ENCODE measurements around the gene KLHDC1. TPM values are rescaled to one million over a fixed set of nuclear protein-coding genes. Genes with fewer than 3 reads are reported as not detected.
A peak's percentile ranks its signal among the peaks of the same experiment; 100 is the strongest.
"Not testable (repeated sequence)": the region's sequence is repeated elsewhere in the genome, so short reads cannot be mapped to it uniquely, and the experiment has no call there.

Gene KLHDC1
- total and polyA plus RNA-seq, 12 donors: 1.9 to 9.9 (median 4.5) TPM

DNA sequence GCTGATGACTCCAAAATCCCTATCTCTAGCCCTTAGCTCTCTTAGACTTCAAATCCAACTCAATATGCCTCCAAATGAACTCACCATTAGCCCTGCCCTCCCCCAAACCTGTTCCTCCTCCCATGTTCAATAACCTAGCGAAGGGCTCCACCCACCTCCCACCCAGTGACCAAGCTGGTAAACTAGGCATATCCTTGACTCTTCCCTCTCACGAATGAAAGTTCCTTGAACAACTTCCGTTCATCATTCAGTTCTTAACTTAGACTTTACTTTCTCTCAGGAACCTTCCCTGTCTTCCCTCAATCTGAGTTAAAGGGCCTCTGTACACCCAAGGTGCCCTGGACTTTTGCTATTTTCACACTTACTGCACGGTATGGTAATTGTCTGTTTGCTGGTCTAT is 1.9 kb upstream of the KLHDC1 start:
- H3K9me3 ChIP-seq (replicated peaks in 1 of 3): no peaks in the 10 kb centered on the region
- H3K4me1 ChIP-seq (replicated peaks in 1 of 2): peaks cover 8 to 15% of the 10 kb centered on the region in 2 donors
- 62 to 66% (median 66%) methylated on average over 4 of the region's 4 CpGs for WGBS, 4 donors
- no peak overlapping the region for H3K4me3 ChIP-seq
- TF ChIP-seq POLR2A (IDR thresholded peaks at IDR 0.05): no peak
- TF ChIP-seq, protein P1, sequence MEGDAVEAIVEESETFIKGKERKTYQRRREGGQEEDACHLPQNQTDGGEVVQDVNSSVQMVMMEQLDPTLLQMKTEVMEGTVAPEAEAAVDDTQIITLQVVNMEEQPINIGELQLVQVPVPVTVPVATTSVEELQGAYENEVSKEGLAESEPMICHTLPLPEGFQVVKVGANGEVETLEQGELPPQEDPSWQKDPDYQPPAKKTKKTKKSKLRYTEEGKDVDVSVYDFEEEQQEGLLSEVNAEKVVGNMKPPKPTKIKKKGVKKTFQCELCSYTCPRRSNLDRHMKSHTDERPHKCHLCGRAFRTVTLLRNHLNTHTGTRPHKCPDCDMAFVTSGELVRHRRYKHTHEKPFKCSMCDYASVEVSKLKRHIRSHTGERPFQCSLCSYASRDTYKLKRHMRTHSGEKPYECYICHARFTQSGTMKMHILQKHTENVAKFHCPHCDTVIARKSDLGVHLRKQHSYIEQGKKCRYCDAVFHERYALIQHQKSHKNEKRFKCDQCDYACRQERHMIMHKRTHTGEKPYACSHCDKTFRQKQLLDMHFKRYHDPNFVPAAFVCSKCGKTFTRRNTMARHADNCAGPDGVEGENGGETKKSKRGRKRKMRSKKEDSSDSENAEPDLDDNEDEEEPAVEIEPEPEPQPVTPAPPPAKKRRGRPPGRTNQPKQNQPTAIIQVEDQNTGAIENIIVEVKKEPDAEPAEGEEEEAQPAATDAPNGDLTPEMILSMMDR (IDR thresholded peaks at IDR 0.05): no peak
- no peak overlapping the region for H3K27ac ChIP-seq
- no peaks in the 10 kb centered on the region for H3K36me3 ChIP-seq (replicated peaks in 1 of 2)
- H3K27me3 ChIP-seq: no peaks in the 10 kb centered on the region
- intact Hi-C loops (cut with DNase I): no loop called here
- DNase-seq: no peak

DNA sequence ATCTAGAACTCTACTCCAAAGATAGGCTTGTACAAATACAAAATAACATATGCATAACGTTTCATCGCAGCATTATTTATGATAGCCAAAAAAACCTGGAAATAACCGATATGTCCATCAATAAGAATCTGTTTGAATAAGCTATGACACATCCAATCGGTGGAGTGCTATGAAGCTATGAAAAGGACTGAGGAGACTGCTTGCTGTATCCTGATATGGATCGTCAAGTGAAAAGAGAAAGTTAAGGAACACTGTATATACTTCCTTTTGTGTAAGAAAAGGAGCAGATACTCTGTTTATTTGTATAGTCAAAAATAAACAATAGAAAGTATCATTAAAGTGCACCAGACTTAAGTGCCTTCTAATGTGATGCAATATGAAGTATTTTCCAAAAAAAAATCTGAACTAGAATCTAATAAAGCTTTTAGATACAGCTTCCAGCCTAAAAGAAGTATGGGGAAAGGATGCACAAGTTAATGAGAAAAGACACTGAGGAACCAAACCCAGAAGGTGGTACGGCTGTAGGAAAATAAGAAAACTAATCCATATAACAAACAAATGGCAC is 645 bp upstream of the KLHDC1 start:
- no peaks in the 10 kb centered on the region for H3K9me3 ChIP-seq (replicated peaks in 1 of 3)
- WGBS, 4 donors: 44 to 57% (median 53%) methylated on average over 6 of the region's 6 CpGs
- peak overlapping the region in 3 of 4 donors; percentile 13 to 89 (median 41) for H3K4me3 ChIP-seq
- H3K4me1 ChIP-seq (replicated peaks in 1 of 2): peaks cover 8 to 15% of the 10 kb centered on the region in 2 donors
- no peak for DNase-seq
- TF ChIP-seq POLR2A (IDR thresholded peaks at IDR 0.05): no peak
- TF ChIP-seq, protein P1 (IDR thresholded peaks at IDR 0.05): no peak
- H3K27me3 ChIP-seq: no peaks in the 10 kb centered on the region
- intact Hi-C loops (cut with DNase I): no loop called here
- no peaks in the 10 kb centered on the region for H3K36me3 ChIP-seq (replicated peaks in 1 of 2)
- peak overlapping the region; percentile 71 to 100 (median 94) for H3K27ac ChIP-seq

DNA sequence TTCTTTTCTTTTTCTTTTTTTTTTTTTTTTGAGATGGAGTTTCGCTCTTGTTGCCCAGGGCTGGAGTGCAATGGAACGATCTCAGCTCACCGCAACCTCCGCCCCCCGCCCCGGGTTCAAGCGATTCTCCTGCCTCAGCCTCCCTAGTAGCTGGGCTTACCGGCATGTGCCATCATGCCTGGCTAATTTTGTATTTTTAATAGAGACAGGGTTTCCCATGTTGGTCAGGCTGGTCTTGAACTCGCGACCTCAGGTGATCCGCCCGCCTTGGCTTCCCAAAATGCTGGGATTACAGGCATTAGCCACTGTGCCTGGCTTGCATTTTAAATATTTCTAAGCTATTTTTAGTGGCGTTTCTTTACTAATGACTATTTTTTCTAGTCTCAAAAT is 810 bp downstream of the KLHDC1 start:
- Histone ChIP-seq H3K4me1 (replicated peaks in 1 of 2) (peaks cover 4 to 12% of the 10 kb centered on the region in 2 donors), H3K27ac (peak overlapping the region in 4 of 5 donors; percentile 71 to 100 (median 96)), H3K4me3 (peak overlapping the region in 2 of 4 donors; percentile 41 to 89)
- DNase-seq; H3K36me3 ChIP-seq (replicated peaks in 1 of 2); H3K27me3 ChIP-seq; H3K9me3 ChIP-seq (replicated peaks in 1 of 3); intact Hi-C loops (cut with DNase I): not testable (repeated sequence)
- 8 to 40% (median 21%) methylated on average over 5 to 13 of the region's 13 CpGs for WGBS, 4 donors

DNA sequence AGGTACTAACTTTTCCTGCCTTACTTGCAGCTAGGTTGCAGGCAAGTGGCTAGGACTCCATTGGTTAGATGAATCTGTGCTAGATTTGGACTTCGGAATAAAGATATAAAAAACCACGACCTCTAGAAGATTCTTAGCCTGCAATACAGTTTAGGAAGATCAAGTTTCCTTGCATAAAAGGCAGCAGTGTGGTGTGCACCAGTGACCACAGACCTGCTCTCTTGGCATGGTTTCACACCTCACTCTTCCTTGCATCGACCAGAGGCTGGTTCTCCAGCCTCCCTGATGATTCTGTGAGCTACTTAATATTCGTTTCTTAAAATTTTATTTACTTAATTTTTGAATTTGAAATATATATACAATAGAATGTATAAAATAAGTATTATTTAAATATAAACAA is 9.8 kb downstream of the KLHDC1 start:
- WGBS, 4 donors: 85 to 90% (median 87%) methylated on average over 4 of the region's 4 CpGs
- H3K36me3 ChIP-seq (replicated peaks in 1 of 2): peaks cover 0 to 8% of the 10 kb centered on the region in 2 donors
- TF ChIP-seq POLR2A (IDR thresholded peaks at IDR 0.05): no peak
- TF ChIP-seq, protein P1 (IDR thresholded peaks at IDR 0.05): no peak
- H3K27ac ChIP-seq: no peak overlapping the region
- DNase-seq: no peak
- no peak overlapping the region for H3K4me3 ChIP-seq
- H3K4me1 ChIP-seq (replicated peaks in 1 of 2): no peaks in the 10 kb centered on the region
- intact Hi-C loops (cut with DNase I): no loop called here
- H3K27me3 ChIP-seq: no peaks in the 10 kb centered on the region
- H3K9me3 ChIP-seq (replicated peaks in 1 of 3): no peaks in the 10 kb centered on the region

DNA sequence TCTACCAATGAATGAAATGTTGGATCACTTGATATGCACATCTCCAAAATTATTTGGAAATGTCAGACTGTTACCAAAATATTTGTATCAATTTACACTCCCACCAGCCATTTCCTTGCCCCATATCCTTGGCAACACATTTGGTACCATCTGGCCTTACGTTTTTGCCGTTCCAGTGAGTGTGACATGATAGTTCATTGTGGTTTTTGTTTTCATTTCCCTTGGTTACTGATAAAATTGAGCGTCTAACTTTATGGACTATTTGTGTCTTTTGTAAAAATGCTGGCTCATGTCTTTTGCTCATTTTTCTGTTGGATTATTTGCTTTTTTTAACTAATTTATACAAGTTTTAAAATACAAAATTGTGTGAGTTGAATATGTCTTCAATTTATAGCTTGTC is 11.0 kb downstream of the KLHDC1 start:
- intact Hi-C loops (cut with DNase I): no loop called here
- no peak for DNase-seq
- H3K36me3 ChIP-seq (replicated peaks in 1 of 2): peaks cover 0 to 8% of the 10 kb centered on the region in 2 donors
- WGBS, 4 donors: 59 to 78% (median 69%) methylated on average over 3 of the region's 3 CpGs
- no peak overlapping the region for H3K4me3 ChIP-seq
- H3K9me3 ChIP-seq (replicated peaks in 1 of 3): no peaks in the 10 kb centered on the region
- H3K27ac ChIP-seq: no peak overlapping the region
- no peaks in the 10 kb centered on the region for H3K4me1 ChIP-seq (replicated peaks in 1 of 2)
- H3K27me3 ChIP-seq: no peaks in the 10 kb centered on the region
- TF ChIP-seq, protein P1 (IDR thresholded peaks at IDR 0.05): no peak
- TF ChIP-seq POLR2A (IDR thresholded peaks at IDR 0.05): no peak

DNA sequence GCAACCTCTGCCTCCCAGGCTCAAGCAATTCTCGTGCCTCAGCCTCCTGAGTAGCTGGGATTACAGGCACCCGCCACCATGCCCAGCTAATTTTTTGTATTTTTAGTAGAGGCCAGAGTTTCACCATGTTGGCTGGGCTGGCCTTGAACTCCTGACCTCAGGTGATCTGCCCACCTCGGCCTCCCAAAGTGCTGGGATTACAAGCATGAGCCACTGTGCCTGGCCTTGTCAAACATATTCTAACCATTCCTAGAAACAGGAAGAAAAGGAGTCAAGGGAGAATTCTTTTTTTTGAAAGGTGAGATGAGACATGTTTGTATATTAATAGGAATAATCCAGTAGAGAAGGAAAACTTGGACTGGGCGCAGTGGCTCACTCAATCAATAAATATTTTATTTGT is 11.6 kb downstream of the KLHDC1 start:
- WGBS, 4 donors: 80 to 82% (median 81%) methylated on average over 4 of the region's 4 CpGs
- intact Hi-C loops (cut with DNase I); DNase-seq; H3K4me3 ChIP-seq; H3K4me1 ChIP-seq (replicated peaks in 1 of 2); H3K27ac ChIP-seq; H3K36me3 ChIP-seq (replicated peaks in 1 of 2); H3K27me3 ChIP-seq; H3K9me3 ChIP-seq (replicated peaks in 1 of 3): not testable (repeated sequence)

DNA sequence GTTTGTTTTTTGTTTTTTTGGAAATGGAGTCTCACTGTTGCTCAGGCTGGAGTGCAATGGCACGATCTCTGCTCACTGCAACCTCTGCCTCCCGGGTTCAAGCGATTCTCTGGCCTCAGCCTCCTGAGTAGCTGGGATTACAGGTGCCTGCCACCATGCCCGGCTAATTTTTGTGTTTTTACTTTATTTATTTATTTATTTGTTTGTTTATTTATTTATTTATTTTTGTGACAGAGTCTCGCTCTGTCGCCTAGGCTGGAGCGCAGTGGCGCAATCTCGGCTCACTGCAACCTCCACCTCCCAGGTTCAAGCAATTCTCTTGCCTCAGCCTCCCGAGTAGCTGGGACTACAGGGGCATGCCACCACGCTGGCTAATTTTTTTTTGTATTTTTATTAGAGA is 18.1 kb downstream of the KLHDC1 start:
- H3K4me3 ChIP-seq; H3K27ac ChIP-seq; H3K9me3 ChIP-seq (replicated peaks in 1 of 3); intact Hi-C loops (cut with DNase I); H3K36me3 ChIP-seq (replicated peaks in 1 of 2); H3K27me3 ChIP-seq; H3K4me1 ChIP-seq (replicated peaks in 1 of 2); DNase-seq: not testable (repeated sequence)
- 93 to 98% (median 95%) methylated on average over 11 of the region's 11 CpGs for WGBS, 4 donors

Measured in adrenal gland (tissue), 12 donors.